GM21723 (cell line): ENCODE results near the gene DUSP5.

Experiments used
- ATAC-seq: cut with Tn5 transposase; IDR thresholded peaks from one replicate; pipeline ENCODE4 v1.9.1; 2021; ENCODE audit warnings: mild to moderate bottlenecking, moderate library complexity; ENCODE audit not compliant: unreplicated experiment

The DUSP5 gene

DNA sequence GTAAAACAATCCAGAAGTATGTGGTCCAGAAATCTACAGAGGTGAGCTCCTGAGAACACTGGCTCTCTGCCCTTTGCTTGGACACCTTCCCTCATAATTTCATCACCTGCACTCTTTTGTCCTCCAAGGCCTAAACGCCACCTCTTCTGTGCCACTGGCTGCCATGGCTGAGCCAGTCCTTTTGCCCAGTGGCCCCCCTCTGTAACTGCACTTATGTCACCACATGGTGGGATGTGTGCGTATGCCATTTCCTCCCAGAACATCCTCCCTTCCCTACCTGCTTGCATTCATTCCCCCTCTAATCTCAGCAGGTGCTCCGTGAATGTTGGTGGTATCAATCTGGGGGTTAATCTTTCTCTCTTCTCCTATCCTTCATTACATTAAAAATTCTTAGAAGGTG is 17.3 kb upstream of the DUSP5 start:
- ATAC-seq, result no peak

- ATAC-seq, result no peak
Observed at GRCh38 chr10:110481919-110482318, 15.8 kb upstream of the DUSP5 start.

- no peak for ATAC-seq
Observed at GRCh38 chr10:110483633-110484032, 14.1 kb upstream of the DUSP5 start.

DNA sequence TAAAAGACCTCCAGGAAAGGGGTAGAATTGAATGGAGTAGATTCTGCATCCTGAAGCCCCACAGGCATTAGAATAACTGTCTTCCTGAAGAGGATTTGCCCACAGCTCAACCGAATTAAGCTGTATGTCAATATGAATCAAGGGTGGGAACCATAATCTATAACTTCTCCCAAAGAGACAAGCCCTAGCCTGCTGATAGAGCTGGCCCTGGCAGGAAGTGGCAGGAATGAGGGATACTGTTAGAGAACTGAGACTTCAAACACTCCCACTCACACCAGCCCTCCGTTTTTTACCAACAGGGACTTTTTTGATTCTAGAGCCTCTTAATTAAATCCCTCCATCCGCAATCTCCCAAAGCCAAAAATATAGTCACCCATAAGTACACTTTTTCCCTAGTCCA is 12.2 kb upstream of the DUSP5 start:
- ATAC-seq, result no peak

GRCh38 chr10:110486680-110487410 is 10.9 kb upstream of the DUSP5 start:
- ATAC-seq, result no peak

DNA sequence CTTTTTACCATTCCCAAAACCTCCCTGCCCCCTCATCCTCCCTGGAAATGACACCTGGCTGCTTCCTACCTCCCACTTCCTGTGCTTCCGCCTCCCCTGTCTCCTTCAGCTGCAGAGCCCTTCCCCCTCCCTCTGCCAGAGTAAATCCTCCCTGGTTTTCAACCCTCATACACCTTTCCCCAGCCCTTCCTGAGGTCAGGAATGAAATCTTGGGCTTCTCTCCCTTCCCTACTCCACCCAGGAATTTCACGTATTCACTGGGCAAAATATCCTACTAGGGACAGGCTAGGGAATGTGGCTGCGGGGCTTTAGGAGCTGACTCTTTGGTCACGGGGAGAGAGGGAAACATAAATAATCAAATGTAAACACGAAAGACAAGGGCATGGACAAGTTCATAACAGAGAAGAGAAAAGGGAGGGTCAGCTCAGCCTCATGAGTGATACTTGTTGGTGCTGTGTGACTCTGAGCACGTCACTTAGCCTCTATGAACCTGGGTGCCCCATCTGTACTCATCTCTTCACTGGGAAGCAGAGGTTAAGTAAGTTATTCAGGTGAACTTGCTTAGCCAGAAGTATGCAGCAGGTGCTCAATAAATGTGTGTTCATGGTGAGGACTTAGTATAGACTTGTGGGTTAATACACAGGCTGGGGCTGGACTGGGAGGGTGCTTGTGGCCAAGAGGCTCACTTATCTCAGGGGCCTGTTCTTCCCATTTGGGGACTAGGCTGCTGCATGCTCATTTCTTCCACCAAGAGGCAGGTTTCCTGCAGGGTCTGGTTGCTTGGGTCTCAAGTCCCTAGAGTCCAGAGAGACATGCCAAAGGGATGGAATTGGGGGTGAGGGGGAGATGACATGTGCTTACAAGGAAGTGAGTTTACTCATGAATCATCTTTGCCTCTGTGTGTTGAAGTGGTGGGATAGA is 10.0 kb upstream of the DUSP5 start:
- ATAC-seq, result no peak

- no peak for ATAC-seq
Observed at GRCh38 chr10:110488332-110488681, 9.4 kb upstream of the DUSP5 start.

- ATAC-seq, result no peak
Observed at GRCh38 chr10:110488940-110489339, 8.8 kb upstream of the DUSP5 start.

DNA sequence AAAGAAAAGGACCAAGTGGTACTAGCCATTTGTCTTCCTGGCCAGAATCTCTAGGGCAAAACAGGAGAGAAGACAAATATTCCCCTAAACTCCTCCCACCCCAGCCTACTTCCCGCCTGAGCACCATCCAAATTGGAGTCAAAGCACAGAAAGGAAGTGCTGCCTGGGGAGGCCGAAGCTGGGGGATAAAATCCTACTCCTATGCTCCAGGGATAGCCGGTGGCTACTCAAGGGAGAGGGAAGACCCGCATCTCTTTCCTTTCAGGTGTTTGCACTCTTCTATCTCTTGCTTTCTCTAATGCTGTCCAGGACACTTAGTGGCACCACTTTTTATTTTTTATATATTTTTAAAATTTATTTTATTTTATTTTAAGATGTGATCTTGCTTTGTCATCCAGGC is 7.1 kb upstream of the DUSP5 start:
- no peak for ATAC-seq

GRCh38 chr10:110491346-110491745 is 6.4 kb upstream of the DUSP5 start:
- ATAC-seq, result no peak

DNA sequence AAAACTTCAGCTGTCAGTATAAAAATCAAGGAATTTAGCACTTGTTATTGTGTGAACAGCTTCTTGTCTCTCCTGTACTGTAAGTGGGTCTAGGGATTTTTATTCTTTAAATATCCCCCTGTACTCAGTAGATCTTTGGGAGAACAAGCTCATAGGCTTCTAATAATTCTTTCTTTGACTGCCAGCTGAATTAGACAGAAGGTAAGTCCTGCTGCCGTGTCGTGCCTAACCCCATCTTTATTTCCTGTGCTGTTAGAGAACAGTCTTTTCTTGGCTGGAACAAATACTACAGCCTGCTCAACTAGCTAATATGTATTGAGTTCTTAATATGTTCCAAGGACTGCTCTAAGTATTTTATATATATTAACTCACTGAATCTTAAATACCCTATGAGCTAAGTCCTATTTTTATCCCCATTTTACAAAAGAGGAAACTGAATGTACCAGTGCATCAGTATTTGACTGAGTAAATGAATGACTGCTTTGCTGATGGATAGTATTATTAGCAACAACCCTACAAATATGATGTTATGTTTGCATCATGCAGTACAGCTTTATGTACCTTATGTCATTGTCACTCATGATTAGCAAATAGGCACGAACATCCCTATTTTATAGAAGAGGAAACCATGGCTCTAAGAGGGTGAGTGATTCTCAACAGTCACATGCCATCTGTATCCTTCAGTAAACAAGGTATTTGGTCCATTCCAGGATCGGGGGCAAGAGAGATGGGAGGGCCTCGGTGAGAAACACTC is 5.5 kb upstream of the DUSP5 start:
- ATAC-seq, result no peak

DNA sequence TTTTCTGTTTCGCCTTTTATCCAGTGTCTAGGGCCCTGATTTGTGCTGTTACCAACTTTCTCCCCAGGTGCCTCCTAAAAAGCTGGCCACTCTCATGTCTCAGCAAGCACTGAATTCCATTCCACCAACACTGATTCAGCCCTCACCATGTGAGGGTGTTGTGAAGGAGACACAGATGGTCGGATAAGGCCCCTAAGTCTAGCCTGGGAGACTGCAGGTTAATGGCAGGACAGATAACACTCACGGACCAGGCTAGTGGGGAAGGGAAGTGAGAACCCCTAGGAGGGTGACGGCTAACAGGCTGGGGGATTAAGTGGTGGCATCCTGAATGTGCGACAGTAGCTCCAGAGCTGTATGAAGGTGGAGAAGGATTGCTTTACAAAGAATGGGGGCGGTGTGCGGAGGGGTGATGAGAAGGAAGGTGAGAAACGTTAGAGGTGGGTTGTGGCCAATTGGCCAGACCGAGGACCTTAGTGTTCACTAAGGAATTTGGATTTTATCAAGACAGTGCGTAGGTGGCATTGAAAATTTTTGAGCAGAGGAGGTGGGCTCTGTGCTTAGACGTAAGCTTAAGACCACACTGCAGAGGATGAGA is 3.8 kb upstream of the DUSP5 start:
- no peak for ATAC-seq

GRCh38 chr10:110494532-110494931 is 3.2 kb upstream of the DUSP5 start:
- no peak for ATAC-seq

- ATAC-seq, result no peak
Observed at GRCh38 chr10:110495731-110496552, 1.8 kb upstream of the DUSP5 start.

DNA sequence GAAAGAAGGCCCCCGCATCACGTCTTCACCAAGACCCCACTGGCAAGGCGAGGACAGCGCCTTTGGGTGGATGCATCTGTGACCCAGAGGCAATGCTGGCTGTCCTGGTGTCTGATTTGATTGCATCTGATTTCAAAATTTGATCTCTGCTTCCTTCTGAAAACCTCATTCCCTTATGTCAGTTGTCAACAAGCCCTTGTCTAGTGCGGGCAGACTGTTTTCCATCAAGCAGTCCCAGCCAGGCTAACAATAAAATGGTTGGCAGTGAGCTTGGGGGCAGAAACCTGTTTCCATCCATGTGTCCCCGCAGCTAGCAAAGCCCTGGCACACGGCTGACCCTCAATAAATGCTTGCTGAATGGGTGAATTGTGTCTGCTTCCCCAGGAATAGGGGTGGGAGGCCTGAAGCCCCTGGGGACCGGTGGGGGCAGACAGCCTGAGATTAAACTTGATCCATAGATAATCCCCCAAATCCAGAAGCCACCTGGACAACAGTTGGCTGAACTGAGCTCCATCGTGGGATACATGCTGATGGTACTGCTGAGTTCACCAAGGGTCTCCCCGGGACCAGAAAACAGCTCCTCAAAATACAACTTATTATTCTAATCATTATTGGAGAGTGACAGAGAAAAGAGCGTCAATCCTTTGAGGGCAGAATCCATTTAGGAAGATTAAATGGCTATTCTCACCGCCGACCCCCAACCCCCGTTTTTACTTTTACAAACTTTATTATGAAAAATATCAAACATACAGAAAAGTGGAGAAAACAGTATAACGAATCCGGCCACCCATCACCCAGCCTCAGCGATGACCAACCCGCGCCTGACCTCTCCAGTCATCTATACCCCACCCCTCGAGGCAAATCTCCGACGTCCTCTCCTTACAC is 912 bp upstream of the DUSP5 start:
- no peak for ATAC-seq

DNA sequence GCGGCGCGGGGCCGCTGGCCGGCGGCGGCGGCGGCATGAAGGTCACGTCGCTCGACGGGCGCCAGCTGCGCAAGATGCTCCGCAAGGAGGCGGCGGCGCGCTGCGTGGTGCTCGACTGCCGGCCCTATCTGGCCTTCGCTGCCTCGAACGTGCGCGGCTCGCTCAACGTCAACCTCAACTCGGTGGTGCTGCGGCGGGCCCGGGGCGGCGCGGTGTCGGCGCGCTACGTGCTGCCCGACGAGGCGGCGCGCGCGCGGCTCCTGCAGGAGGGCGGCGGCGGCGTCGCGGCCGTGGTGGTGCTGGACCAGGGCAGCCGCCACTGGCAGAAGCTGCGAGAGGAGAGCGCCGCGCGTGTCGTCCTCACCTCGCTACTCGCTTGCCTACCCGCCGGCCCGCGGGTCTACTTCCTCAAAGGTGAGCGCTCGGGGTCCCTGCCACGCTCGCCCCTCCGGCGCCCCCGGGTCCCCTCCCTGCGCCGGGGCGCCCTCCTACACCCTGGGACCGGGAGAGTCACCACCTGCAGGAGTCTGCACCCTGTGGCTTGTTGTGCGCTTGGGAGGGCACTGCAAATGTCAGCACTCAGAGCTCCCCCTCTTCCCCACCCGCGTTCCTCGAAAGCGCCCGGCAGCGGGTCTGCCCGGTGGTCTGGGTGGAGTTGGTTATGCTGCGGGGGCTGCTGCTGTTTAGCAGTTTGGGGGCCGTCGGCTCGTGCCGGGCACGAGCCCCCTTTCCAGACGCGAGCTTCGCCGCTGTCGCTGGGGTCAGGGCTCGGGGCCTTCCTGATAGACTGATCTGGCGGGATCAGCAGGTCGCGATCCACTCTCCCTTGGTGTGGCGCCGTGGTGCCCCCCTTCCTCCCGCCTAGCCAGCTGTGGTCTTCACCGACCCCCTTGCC is 627 bp downstream of the DUSP5 start:
- ATAC-seq, result peak; percentile 20

GRCh38 chr10:110498982-110499795 is 1.5 kb downstream of the DUSP5 start:
- ATAC-seq, result no peak
